ENCODE measurements around the gene HHAT. TPM values are rescaled to one million over a fixed set of nuclear protein-coding genes. Genes with fewer than 3 reads are reported as not detected.

Gene HHAT
- total RNA-seq, 2 experiments from 2014 or later: 5.2 to 9.5 TPM

DNA sequence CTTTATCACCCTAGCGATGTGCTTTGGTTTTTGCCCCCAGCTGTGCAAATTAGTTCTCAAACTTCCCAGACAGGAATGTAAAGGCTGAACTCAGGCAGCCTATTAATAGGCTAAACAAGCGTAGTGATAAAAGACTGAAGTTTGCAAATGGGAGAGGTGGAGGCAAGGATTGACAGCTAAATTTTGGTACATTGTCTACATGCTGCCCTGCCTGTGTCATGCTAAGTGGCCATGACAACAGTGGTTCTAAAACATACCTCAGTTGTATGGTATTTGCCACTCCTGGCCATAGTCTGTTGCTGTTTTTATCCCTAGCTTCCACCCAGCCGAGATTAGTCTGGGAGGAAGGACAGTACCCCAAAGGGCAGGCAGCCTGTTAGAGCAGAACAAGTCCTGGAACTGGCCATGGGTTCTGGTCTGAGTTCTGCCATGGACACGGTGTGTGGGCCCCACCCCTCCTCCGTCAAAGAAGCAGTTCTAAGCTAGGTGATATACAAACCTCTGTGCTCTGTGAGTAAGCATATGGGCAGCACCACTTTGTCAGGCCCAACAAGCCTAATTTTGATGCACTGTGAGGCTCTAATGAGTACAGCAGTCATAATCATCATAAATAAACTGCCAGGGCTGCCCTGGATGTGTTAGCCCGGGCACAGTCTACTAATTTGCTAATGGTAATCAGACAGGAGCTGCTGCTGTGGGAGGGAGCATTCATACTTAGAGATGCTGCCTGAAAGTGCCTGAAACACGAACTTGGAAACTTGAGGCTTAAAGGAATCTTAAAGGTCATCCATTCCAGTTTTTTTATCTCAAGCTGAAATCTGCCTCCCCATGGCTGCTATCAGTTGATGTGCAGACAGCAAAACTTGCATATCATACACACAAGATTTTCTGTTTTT, 177.1 kb downstream of the HHAT start:
- no peaks in the 10 kb centered on the region for H4K20me1 ChIP-seq (ENCODE audit: insufficient read depth, low read length)
- ChIA-PET CTCF (ENCODE audit: unreplicated experiment) (no interaction called here), POLR2A (interaction anchor here (0.6 to 1.1 kb wide), 3 partner anchors 11 to 47 kb away, joined by 3 read pairs; no protein-coding TSS in a partner anchor)
- no peaks in the 10 kb centered on the region for H3K9me3 ChIP-seq (ENCODE audit: low read length)
- no peak for DNase-seq (ENCODE audit: low spot score)
- no peak for TF ChIP-seq EZH2phosphoT487 (IDR thresholded peaks at IDR 0.05; ENCODE audit: borderline replicate concordance, low read depth, low read length)
- TF ChIP-seq, protein P1, sequence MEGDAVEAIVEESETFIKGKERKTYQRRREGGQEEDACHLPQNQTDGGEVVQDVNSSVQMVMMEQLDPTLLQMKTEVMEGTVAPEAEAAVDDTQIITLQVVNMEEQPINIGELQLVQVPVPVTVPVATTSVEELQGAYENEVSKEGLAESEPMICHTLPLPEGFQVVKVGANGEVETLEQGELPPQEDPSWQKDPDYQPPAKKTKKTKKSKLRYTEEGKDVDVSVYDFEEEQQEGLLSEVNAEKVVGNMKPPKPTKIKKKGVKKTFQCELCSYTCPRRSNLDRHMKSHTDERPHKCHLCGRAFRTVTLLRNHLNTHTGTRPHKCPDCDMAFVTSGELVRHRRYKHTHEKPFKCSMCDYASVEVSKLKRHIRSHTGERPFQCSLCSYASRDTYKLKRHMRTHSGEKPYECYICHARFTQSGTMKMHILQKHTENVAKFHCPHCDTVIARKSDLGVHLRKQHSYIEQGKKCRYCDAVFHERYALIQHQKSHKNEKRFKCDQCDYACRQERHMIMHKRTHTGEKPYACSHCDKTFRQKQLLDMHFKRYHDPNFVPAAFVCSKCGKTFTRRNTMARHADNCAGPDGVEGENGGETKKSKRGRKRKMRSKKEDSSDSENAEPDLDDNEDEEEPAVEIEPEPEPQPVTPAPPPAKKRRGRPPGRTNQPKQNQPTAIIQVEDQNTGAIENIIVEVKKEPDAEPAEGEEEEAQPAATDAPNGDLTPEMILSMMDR (conservative IDR thresholded peaks at IDR 0.05; ENCODE audit: low read length): no peak
- H3K79me2 ChIP-seq (ENCODE audit: insufficient read depth, low read depth, low read length): no peaks in the 10 kb centered on the region
- H3K4me3 ChIP-seq (ENCODE audit: low read depth, low read length, poor library complexity, severe bottlenecking): no peak overlapping the region
- no peaks in the 10 kb centered on the region for H3K9me2 ChIP-seq (ENCODE audit: insufficient read depth, low read length)
- intact Hi-C loops (cut with micrococcal nuclease; ENCODE audit: unreplicated experiment): no loop called here
- H3K4me2 ChIP-seq (ENCODE audit: low read length): no peak overlapping the region
- no peak overlapping the region for H3K27ac ChIP-seq (ENCODE audit: low read depth, low read length, poor library complexity, severe bottlenecking)
- BruUV-seq (replicated peaks): no TSS peak
- H3K36me3 ChIP-seq (ENCODE audit: insufficient read depth, low read length): no peaks in the 10 kb centered on the region
- H3K4me1 ChIP-seq (ENCODE audit: insufficient read depth, low read length, poor library complexity, severe bottlenecking): no peaks in the 10 kb centered on the region
- H2AFZ ChIP-seq (ENCODE audit: low read length): no peak overlapping the region

DNA sequence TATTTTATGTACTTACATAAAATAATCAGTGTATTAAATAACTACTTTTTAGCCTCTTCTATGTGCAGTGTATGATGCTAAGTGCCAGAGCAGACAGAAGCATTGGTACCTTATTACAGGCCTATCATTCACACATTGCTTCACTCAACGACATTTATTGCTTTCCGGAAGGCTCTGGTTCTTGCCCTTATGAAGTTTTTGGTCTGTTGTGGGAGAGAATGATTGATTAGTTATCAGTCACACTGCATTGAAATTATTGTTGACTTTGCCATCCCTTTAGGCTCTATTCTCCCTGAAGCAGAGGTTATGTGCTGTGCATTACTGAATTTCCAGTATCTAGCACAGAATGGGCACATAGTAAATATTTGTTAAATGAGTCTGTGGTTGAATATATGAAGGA, 178.0 kb downstream of the HHAT start:
- CTCF ChIA-PET (ENCODE audit: unreplicated experiment): no interaction called here
- no peak overlapping the region for H2AFZ ChIP-seq (ENCODE audit: low read length)
- no peaks in the 10 kb centered on the region for H3K9me3 ChIP-seq (ENCODE audit: low read length)
- H3K79me2 ChIP-seq (ENCODE audit: insufficient read depth, low read depth, low read length): no peaks in the 10 kb centered on the region
- DNase-seq (ENCODE audit: low spot score): no peak
- H4K20me1 ChIP-seq (ENCODE audit: insufficient read depth, low read length): no peaks in the 10 kb centered on the region
- H3K4me2 ChIP-seq (ENCODE audit: low read length): no peak overlapping the region
- BruUV-seq (replicated peaks): no TSS peak
- POLR2A ChIA-PET: interaction anchor here (0.6 to 0.8 kb wide), 4 partner anchors 17 to 506 kb away, joined by 3 to 4 read pairs (median 3); no protein-coding TSS in a partner anchor
- intact Hi-C loops (cut with micrococcal nuclease; ENCODE audit: unreplicated experiment): no loop called here
- H3K9me2 ChIP-seq (ENCODE audit: insufficient read depth, low read length): no peaks in the 10 kb centered on the region
- no peak overlapping the region for H3K27ac ChIP-seq (ENCODE audit: low read depth, low read length, poor library complexity, severe bottlenecking)
- H3K4me1 ChIP-seq (ENCODE audit: insufficient read depth, low read length, poor library complexity, severe bottlenecking): no peaks in the 10 kb centered on the region
- no peak overlapping the region for H3K4me3 ChIP-seq (ENCODE audit: low read depth, low read length, poor library complexity, severe bottlenecking)
- TF ChIP-seq EZH2phosphoT487 (IDR thresholded peaks at IDR 0.05; ENCODE audit: borderline replicate concordance, low read depth, low read length): no peak
- TF ChIP-seq, protein P1 (conservative IDR thresholded peaks at IDR 0.05; ENCODE audit: low read length): no peak
- H3K36me3 ChIP-seq (ENCODE audit: insufficient read depth, low read length): no peaks in the 10 kb centered on the region
